ENCODE results near the gene SGCE. TPM values are rescaled to one million over a fixed set of nuclear protein-coding genes. Genes with fewer than 3 reads are reported as not detected.

SGCE gene
- total RNA-seq, 1 donor from 2014 or later, result 84.0 TPM

DNA sequence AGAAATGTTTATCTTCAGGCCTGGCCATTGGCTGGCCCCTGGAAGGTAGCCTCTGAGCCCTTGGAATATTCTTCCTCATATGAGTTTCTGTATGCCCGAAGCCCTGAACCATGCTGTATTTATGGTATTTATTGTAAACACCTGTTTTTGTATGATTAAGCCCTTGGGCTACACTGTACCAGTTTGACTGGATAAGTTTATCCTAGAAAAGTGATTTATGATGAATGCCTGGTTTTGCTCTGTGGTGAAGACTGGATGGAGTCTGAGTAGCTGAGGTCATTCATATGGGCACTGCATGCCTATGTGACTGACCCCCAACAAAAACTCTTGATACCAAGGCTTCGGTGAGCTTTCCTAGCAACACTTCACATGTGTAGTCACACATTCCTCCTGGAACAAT, 79.6 kb downstream of the SGCE start:
- no peaks in the 10 kb centered on the region for H3K4me1 ChIP-seq
- no peak overlapping the region for H3K27ac ChIP-seq
- H3K4me3 ChIP-seq, result no peak overlapping the region
- H3K9me3 ChIP-seq, result peaks cover 12% of the 10 kb centered on the region
- DNase-seq (ENCODE audit: extremely low spot score in 2 of 2), result no peak
- H3K36me3 ChIP-seq, result peaks cover 0 to 6% of the 10 kb centered on the region in 2 donors
- intact Hi-C loops (cut with DNase I), result no loop called here
- no peaks in the 10 kb centered on the region for H3K27me3 ChIP-seq
- no peak for TF ChIP-seq POLR2A (IDR thresholded peaks at IDR 0.05)
- TF ChIP-seq, protein P1, sequence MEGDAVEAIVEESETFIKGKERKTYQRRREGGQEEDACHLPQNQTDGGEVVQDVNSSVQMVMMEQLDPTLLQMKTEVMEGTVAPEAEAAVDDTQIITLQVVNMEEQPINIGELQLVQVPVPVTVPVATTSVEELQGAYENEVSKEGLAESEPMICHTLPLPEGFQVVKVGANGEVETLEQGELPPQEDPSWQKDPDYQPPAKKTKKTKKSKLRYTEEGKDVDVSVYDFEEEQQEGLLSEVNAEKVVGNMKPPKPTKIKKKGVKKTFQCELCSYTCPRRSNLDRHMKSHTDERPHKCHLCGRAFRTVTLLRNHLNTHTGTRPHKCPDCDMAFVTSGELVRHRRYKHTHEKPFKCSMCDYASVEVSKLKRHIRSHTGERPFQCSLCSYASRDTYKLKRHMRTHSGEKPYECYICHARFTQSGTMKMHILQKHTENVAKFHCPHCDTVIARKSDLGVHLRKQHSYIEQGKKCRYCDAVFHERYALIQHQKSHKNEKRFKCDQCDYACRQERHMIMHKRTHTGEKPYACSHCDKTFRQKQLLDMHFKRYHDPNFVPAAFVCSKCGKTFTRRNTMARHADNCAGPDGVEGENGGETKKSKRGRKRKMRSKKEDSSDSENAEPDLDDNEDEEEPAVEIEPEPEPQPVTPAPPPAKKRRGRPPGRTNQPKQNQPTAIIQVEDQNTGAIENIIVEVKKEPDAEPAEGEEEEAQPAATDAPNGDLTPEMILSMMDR (IDR thresholded peaks at IDR 0.05), result no peak
- TF ChIP-seq POLR2AphosphoS5 (IDR thresholded peaks at IDR 0.05; ENCODE audit: insufficient read depth in 1 of 2, low read depth in 1 of 2), result no peak

GRCh38 chr7:94575646-94576045, 80.3 kb downstream of the SGCE start:
- Histone ChIP-seq H3K4me1 (no peaks in the 10 kb centered on the region), H3K36me3 (peaks cover 0 to 6% of the 10 kb centered on the region in 2 donors), H3K27me3 (no peaks in the 10 kb centered on the region), H3K9me3 (peaks cover 12% of the 10 kb centered on the region), H3K4me3 (no peak overlapping the region), H3K27ac (no peak overlapping the region)
- TF ChIP-seq, protein P1 (IDR thresholded peaks at IDR 0.05), result no peak
- TF ChIP-seq POLR2AphosphoS5 (IDR thresholded peaks at IDR 0.05; ENCODE audit: insufficient read depth in 1 of 2, low read depth in 1 of 2) (no peak), POLR2A (IDR thresholded peaks at IDR 0.05) (no peak)
- DNase-seq (ENCODE audit: extremely low spot score in 2 of 2), result no peak
- intact Hi-C loops (cut with DNase I), result no loop called here

DNA sequence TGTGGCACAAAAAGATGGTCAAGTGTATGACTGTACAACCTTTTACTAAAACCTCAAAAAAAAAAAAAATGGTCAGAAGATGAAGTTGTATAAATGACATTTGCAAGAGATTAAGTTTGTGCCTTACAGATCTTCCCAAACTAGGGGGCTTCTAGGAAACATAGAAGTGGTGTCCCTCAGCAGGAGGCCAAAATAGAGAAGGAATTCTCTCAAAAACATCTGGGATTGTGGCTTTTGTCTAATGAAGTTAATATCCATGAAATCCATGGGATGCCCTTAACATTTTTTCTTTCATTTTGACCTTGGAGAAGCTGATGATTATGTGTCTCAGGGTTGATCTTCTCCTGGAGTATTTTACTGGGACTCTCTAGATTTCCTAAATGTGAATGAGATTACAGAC, 84.1 kb downstream of the SGCE start:
- intact Hi-C loops (cut with DNase I), result no loop called here
- TF ChIP-seq, protein P1 (IDR thresholded peaks at IDR 0.05), result no peak
- TF ChIP-seq POLR2AphosphoS5 (IDR thresholded peaks at IDR 0.05; ENCODE audit: insufficient read depth in 1 of 2, low read depth in 1 of 2) (no peak), POLR2A (IDR thresholded peaks at IDR 0.05) (no peak)
- no peak for DNase-seq (ENCODE audit: extremely low spot score in 2 of 2)

DNA sequence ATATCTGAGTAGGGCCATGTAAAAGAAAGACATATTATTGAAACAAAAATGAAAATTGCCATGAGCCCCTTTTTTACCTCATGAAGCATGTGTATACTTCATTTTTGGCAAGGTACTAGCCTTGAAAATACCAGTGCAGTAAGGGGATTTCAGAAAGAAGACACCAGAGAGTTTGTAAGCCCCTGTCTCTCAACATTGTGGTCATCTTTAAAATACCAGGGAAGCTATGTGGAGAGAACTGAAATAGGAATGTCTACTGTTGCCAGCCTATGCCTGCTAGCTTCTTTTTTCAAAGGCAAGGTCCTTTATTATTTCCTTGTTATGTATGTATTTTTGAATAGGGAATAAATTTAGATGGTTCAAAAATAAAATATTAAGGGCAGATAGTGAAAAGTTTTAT, 88.5 kb downstream of the SGCE start:
- Histone ChIP-seq H3K36me3 (no peaks in the 10 kb centered on the region), H3K4me1 (no peaks in the 10 kb centered on the region), H3K9me3 (no peaks in the 10 kb centered on the region), H3K27me3 (no peaks in the 10 kb centered on the region), H3K27ac (no peak overlapping the region), H3K4me3 (no peak overlapping the region)
- TF ChIP-seq, protein P1 (IDR thresholded peaks at IDR 0.05), result no peak
- TF ChIP-seq POLR2A (IDR thresholded peaks at IDR 0.05), result no peak
- TF ChIP-seq POLR2AphosphoS5 (IDR thresholded peaks at IDR 0.05; ENCODE audit: insufficient read depth in 1 of 2, low read depth in 1 of 2), result no peak
- intact Hi-C loops (cut with DNase I), result no loop called here
- DNase-seq (ENCODE audit: extremely low spot score in 2 of 2), result no peak

More for the DNA sequence above, 84.1 kb downstream of the SGCE start:
- H3K4me1 ChIP-seq, result no peaks in the 10 kb centered on the region
- H3K9me3 ChIP-seq, result peaks cover 12% of the 10 kb centered on the region
- H3K4me3 ChIP-seq, result no peak overlapping the region
- no peak overlapping the region for H3K27ac ChIP-seq
- peaks cover 0 to 6% of the 10 kb centered on the region in 2 donors for H3K36me3 ChIP-seq
- no peaks in the 10 kb centered on the region for H3K27me3 ChIP-seq

- no peak for DNase-seq (ENCODE audit: extremely low spot score in 2 of 2)
- Histone ChIP-seq H3K27me3 (no peaks in the 10 kb centered on the region), H3K27ac (no peak overlapping the region), H3K4me3 (no peak overlapping the region), H3K36me3 (no peaks in the 10 kb centered on the region), H3K9me3 (no peaks in the 10 kb centered on the region), H3K4me1 (no peaks in the 10 kb centered on the region)
- no peak for TF ChIP-seq POLR2A (IDR thresholded peaks at IDR 0.05)
- TF ChIP-seq, protein P1 (IDR thresholded peaks at IDR 0.05), result no peak
- TF ChIP-seq POLR2AphosphoS5 (IDR thresholded peaks at IDR 0.05; ENCODE audit: insufficient read depth in 1 of 2, low read depth in 1 of 2), result no peak
- intact Hi-C loops (cut with DNase I), result no loop called here
Observed at GRCh38 chr7:94565247-94565894, 90.6 kb downstream of the SGCE start.

Data from vagina (tissue), 2 donors.